HepG2 (cell line): ENCODE measurements around the gene SIRT7. TPM values are rescaled to one million over a fixed set of nuclear protein-coding genes. Genes with fewer than 3 reads are reported as not detected.

Experiments used
- HNF4A ChIP-seq: sonication (generic); formaldehyde crosslinking; IDR thresholded peaks from 2 replicates; pipeline ENCODE4 v1.4.0; 2020; ENCODE audit warnings: missing genetic modification reagents
- LCORL ChIP-seq, 2 experiments: fragments of 450-650 bp in 1 of 2; sonication (generic) in 1 of 2; formaldehyde crosslinking in 1 of 2; IDR thresholded peaks; 2 replicates each; pipeline versions ENCODE4 v1.5.0 to v1.6.1; 2017 to 2020; ENCODE audit warnings: antibody characterized with exemption in 1 of 2, missing genetic modification reagents in 1 of 2
- NR1H2 ChIP-seq: sonication (generic); formaldehyde crosslinking; IDR thresholded peaks from 2 replicates; pipeline ENCODE4 v1.8.1; 2022; ENCODE audit warnings: low read depth, missing genetic modification reagents, borderline replicate concordance
- SP4 ChIP-seq: sonication (generic); formaldehyde crosslinking; IDR thresholded peaks from 2 replicates; pipeline ENCODE4 v1.8.1; 2023; ENCODE audit warnings: mild to moderate bottlenecking, missing genetic modification reagents
- ZEB1 ChIP-seq: IDR thresholded peaks from 2 replicates; pipeline ENCODE4 v1.6.1; 2012; ENCODE audit warnings: mild to moderate bottlenecking, low read depth, inconsistent platforms; ENCODE audit not compliant: insufficient replicate concordance
- ZNF256 ChIP-seq: sonication (generic); formaldehyde crosslinking; conservative IDR thresholded peaks from 2 replicates; pipeline ENCODE4 v1.4.0; 2020; ENCODE audit warnings: missing genetic modification reagents
- ZNF484 ChIP-seq: sonication (generic); formaldehyde crosslinking; IDR thresholded peaks from 2 replicates; pipeline ENCODE4 v1.5.1; 2020; ENCODE audit warnings: mild to moderate bottlenecking, low read depth, missing genetic modification reagents, borderline replicate concordance
- ZNF563 ChIP-seq: sonication (generic); formaldehyde crosslinking; IDR thresholded peaks from 2 replicates; pipeline ENCODE4 v1.8.0; 2022; ENCODE audit warnings: mild to moderate bottlenecking, moderate library complexity, missing genetic modification reagents
- polyA plus RNA-seq, 8 experiments: library from polyadenylated mRNA; depleted of rRNA in 3 of 8; stranded (reverse) in 7 of 8; unstranded in 1 of 8; fragments of >200 nt; fragmentation: Illumina TruSeq in 4 of 8; extraction: Trizol in 4 of 8; gene quantifications; 2 replicates each; pipeline versions ENCODE4 v1.2.1 to v1.2.3, GENCODE V29; 2011 to 2016; ENCODE audit warnings: low read depth in 4 of 8, missing spikeins in 1 of 8, mixed read lengths in 1 of 8; ENCODE audit not compliant: insufficient read depth in 1 of 8
- total RNA-seq, 5 experiments: library from RNA; depleted of rRNA; stranded (reverse); fragments of >200 nt; fragmentation: Illumina TruSeq; extraction: Trizol; gene quantifications; 2 replicates each; pipeline ENCODE4 v1.2.3, GENCODE V29; 2016; ENCODE audit warnings: low read depth in 1 of 5
- TF ChIP-seq, protein P1 (sequence below): sonication (generic); formaldehyde crosslinking; IDR thresholded peaks from 2 replicates; pipeline ENCODE4 v1.5.0; 2020; ENCODE audit warnings: mild to moderate bottlenecking, missing genetic modification reagents, borderline replicate concordance
- TF ChIP-seq, protein P2 (sequence below): sonication (generic); formaldehyde crosslinking; IDR thresholded peaks from one replicate; pipeline ENCODE4 v1.5.1; 2020; ENCODE audit warnings: mild to moderate bottlenecking, missing genetic modification reagents; ENCODE audit errors: not compliant biosample characterization
- TF ChIP-seq, protein P3 (sequence below): IDR thresholded peaks from 2 replicates; pipeline ENCODE4 v1.6.1; 2016; ENCODE audit warnings: control low read depth

Gene SIRT7
- total and polyA plus RNA-seq, 2 of the 13 experiments (the other 11 are each of a cell fraction or from before 2014, with no cell fraction given) = 8.3 to 24.8 TPM

DNA sequence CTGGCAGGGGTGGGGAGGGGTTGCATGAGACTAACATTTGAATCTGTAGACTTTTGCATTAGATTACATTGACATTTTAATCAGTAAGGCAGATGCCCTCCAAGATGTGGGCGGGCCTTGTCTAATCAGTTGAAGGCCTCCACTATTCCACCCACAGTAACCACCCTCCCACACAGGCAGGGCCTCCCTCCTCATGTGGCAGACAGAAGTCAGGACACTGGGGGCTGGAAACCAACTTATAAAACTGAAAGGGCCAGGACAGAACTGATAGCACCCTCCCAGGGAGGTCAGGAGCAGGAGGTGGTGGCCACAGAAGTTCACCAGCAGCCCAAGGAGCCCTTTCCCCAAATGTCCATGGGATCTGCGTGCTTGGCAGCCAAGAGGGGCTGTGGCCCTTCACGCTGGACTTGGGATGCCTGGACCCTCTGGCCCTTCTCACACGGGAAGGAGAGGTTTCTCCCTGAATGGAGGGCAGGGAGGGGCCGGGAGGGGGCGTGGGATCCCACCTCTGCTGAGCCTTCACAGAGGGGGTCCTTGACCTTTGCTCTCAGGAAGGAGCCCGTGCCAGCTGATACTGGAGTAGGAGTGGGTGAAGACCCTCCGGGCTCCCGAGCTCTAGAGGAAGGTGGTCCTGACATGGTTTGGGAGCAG lies 14.5 kb upstream of the SIRT7 start (continued):
- TF ChIP-seq, protein P1, sequence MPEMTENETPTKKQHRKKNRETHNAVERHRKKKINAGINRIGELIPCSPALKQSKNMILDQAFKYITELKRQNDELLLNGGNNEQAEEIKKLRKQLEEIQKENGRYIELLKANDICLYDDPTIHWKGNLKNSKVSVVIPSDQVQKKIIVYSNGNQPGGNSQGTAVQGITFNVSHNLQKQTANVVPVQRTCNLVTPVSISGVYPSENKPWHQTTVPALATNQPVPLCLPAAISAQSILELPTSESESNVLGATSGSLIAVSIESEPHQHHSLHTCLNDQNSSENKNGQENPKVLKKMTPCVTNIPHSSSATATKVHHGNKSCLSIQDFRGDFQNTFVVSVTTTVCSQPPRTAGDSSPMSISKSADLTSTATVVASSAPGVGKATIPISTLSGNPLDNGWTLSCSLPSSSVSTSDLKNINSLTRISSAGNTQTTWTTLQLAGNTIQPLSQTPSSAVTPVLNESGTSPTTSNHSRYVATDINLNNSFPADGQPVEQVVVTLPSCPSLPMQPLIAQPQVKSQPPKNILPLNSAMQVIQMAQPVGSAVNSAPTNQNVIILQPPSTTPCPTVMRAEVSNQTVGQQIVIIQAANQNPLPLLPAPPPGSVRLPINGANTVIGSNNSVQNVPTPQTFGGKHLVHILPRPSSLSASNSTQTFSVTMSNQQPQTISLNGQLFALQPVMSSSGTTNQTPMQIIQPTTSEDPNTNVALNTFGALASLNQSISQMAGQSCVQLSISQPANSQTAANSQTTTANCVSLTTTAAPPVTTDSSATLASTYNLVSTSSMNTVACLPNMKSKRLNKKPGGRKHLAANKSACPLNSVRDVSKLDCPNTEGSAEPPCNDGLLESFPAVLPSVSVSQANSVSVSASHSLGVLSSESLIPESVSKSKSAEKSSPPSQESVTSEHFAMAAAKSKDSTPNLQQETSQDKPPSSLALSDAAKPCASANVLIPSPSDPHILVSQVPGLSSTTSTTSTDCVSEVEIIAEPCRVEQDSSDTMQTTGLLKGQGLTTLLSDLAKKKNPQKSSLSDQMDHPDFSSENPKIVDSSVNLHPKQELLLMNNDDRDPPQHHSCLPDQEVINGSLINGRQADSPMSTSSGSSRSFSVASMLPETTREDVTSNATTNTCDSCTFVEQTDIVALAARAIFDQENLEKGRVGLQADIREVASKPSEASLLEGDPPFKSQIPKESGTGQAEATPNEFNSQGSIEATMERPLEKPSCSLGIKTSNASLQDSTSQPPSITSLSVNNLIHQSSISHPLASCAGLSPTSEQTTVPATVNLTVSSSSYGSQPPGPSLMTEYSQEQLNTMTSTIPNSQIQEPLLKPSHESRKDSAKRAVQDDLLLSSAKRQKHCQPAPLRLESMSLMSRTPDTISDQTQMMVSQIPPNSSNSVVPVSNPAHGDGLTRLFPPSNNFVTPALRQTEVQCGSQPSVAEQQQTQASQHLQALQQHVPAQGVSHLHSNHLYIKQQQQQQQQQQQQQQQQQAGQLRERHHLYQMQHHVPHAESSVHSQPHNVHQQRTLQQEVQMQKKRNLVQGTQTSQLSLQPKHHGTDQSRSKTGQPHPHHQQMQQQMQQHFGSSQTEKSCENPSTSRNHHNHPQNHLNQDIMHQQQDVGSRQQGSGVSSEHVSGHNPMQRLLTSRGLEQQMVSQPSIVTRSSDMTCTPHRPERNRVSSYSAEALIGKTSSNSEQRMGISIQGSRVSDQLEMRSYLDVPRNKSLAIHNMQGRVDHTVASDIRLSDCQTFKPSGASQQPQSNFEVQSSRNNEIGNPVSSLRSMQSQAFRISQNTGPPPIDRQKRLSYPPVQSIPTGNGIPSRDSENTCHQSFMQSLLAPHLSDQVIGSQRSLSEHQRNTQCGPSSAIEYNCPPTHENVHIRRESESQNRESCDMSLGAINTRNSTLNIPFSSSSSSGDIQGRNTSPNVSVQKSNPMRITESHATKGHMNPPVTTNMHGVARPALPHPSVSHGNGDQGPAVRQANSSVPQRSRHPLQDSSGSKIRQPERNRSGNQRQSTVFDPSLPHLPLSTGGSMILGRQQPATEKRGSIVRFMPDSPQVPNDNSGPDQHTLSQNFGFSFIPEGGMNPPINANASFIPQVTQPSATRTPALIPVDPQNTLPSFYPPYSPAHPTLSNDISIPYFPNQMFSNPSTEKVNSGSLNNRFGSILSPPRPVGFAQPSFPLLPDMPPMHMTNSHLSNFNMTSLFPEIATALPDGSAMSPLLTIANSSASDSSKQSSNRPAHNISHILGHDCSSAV = no peak
- TF ChIP-seq SP4 (CRISPR knock-in tag) (peak; percentile 28; the same call in 1 of the 2 replicates), ZNF484 (CRISPR knock-in tag) (no peak), NR1H2 (CRISPR knock-in tag) (no peak), ZNF563 (CRISPR knock-in tag) (no peak; the same call in 1 of the 2 replicates), LCORL (IDR thresholded peaks at IDR 0.05) (no peak), LCORL (CRISPR knock-in tag; IDR thresholded peaks at IDR 0.05) (no peak), HNF4A (CRISPR knock-in tag) (peak; percentile 18; the same call in 1 of the 2 replicates), ZNF256 (CRISPR knock-in tag) (0 out of 2 replicates have a peak, but pooled peaks have one; percentile 13), ZEB1 (no peak)
- TF ChIP-seq, protein P2, sequence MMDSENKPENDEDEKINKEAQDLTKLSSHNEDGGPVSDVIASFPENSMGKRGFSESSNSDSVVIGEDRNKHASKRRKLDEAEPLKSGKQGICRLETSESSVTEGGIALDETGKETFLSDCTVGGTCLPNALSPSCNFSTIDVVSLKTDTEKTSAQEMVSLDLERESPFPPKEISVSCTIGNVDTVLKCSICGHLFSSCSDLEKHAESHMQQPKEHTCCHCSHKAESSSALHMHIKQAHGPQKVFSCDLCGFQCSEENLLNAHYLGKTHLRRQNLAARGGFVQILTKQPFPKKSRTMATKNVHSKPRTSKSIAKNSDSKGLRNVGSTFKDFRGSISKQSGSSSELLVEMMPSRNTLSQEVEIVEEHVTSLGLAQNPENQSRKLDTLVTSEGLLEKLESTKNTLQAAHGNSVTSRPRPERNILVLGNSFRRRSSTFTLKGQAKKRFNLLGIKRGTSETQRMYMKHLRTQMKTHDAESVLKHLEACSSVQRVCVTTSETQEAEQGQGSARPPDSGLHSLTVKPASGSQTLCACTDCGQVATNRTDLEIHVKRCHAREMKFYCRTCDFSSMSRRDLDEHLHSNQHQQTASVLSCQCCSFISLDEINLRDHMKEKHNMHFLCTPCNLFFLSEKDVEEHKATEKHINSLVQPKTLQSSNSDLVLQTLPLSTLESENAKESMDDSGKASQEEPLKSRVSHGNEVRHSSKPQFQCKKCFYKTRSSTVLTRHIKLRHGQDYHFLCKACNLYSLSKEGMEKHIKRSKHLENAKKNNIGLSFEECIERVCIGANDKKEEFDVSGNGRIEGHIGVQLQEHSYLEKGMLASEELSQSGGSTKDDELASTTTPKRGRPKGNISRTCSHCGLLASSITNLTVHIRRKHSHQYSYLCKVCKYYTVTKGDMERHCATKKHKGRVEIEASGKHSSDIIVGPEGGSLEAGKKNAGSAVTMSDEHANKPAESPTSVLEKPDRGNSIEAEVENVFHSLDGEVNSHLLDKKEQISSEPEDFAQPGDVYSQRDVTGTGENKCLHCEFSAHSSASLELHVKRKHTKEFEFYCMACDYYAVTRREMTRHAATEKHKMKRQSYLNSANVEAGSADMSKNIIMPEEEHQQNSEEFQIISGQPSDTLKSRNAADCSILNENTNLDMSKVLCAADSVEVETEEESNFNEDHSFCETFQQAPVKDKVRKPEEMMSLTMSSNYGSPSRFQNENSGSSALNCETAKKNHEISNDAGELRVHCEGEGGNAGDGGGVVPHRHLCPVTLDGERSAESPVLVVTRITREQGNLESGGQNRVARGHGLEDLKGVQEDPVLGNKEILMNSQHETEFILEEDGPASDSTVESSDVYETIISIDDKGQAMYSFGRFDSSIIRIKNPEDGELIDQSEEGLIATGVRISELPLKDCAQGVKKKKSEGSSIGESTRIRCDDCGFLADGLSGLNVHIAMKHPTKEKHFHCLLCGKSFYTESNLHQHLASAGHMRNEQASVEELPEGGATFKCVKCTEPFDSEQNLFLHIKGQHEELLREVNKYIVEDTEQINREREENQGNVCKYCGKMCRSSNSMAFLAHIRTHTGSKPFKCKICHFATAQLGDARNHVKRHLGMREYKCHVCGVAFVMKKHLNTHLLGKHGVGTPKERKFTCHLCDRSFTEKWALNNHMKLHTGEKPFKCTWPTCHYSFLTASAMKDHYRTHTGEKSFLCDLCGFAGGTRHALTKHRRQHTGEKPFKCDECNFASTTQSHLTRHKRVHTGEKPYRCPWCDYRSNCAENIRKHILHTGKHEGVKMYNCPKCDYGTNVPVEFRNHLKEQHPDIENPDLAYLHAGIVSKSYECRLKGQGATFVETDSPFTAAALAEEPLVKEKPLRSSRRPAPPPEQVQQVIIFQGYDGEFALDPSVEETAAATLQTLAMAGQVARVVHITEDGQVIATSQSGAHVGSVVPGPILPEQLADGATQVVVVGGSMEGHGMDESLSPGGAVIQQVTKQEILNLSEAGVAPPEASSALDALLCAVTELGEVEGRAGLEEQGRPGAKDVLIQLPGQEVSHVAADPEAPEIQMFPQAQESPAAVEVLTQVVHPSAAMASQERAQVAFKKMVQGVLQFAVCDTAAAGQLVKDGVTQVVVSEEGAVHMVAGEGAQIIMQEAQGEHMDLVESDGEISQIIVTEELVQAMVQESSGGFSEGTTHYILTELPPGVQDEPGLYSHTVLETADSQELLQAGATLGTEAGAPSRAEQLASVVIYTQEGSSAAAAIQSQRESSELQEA = no peak
- TF ChIP-seq, protein P3, sequence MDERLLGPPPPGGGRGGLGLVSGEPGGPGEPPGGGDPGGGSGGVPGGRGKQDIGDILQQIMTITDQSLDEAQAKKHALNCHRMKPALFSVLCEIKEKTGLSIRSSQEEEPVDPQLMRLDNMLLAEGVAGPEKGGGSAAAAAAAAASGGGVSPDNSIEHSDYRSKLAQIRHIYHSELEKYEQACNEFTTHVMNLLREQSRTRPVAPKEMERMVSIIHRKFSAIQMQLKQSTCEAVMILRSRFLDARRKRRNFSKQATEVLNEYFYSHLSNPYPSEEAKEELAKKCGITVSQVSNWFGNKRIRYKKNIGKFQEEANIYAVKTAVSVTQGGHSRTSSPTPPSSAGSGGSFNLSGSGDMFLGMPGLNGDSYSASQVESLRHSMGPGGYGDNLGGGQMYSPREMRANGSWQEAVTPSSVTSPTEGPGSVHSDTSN = no peak
